DMS79 (cell line): Measurements from ENCODE around the gene TNNI2.

Experiments
- DNase-seq: peaks from one replicate; lab custom pipeline; 2025; lab: John Stamatoyannopoulos, UW

TNNI2 gene

GRCh38 chr11:1847006-1847735 lies 8.4 kb downstream of the TNNI2 start:
- DNase-seq = no peak

- no peak for DNase-seq
Measured at GRCh38 chr11:1847926-1848639, 9.3 kb downstream of the TNNI2 start.

- no peak for DNase-seq
Measured at GRCh38 chr11:1848640-1849430, 10.1 kb downstream of the TNNI2 start.

GRCh38 chr11:1851468-1852180 lies 12.8 kb downstream of the TNNI2 start:
- DNase-seq = no peak

GRCh38 chr11:1852271-1852876 lies 13.6 kb downstream of the TNNI2 start:
- no peak for DNase-seq

- no peak for DNase-seq
Measured at GRCh38 chr11:1852877-1853276, 14.1 kb downstream of the TNNI2 start, which contains the start of gene LSP1. Gene LSP1, plus strand, starts transcription at chr11:1853084. Its CDS starts 61 bp downstream, at chr11:1853145.

GRCh38 chr11:1853376-1854131 lies 14.8 kb downstream of the TNNI2 start:
- DNase-seq = no peak

- no peak for DNase-seq
Measured at GRCh38 chr11:1854132-1854948, 15.6 kb downstream of the TNNI2 start.

GRCh38 chr11:1854949-1855885 lies 16.4 kb downstream of the TNNI2 start:
- DNase-seq = no peak

GRCh38 chr11:1855886-1856265 lies 17.1 kb downstream of the TNNI2 start:
- no peak for DNase-seq

- DNase-seq = no peak
Measured at GRCh38 chr11:1856306-1857005, 17.7 kb downstream of the TNNI2 start.

- no peak for DNase-seq
Measured at GRCh38 chr11:1857064-1857463, 18.3 kb downstream of the TNNI2 start.

- no peak for DNase-seq
Measured at GRCh38 chr11:1858154-1858553, 19.4 kb downstream of the TNNI2 start.

GRCh38 chr11:1858576-1858975 lies 19.8 kb downstream of the TNNI2 start:
- DNase-seq = no peak

- DNase-seq = no peak
Measured at GRCh38 chr11:1859004-1859403, 20.2 kb downstream of the TNNI2 start.

- no peak for DNase-seq
Measured at GRCh38 chr11:1860108-1860507, 21.3 kb downstream of the TNNI2 start.

- no peak for DNase-seq
Measured at GRCh38 chr11:1861435-1862411, 22.9 kb downstream of the TNNI2 start.
